Measurements from ENCODE around the gene SLC16A1.

SLC16A1 gene

GRCh38 chr1:112992780-112993179 is 36.8 kb upstream of the SLC16A1 start:
- H3K4me3 ChIP-seq (ENCODE audit: low read depth, low read length), result no peak overlapping the region
- no peak for TF ChIP-seq CTCF (IDR thresholded peaks at IDR 0.05; ENCODE audit: insufficient read depth, low read depth, low read length, missing control alignments)
- DNase-seq (ENCODE audit: low read depth), result no peak

GRCh38 chr1:112991402-112992120 is 35.6 kb upstream of the SLC16A1 start:
- no peak overlapping the region for H3K4me3 ChIP-seq (ENCODE audit: low read depth, low read length)
- TF ChIP-seq CTCF (IDR thresholded peaks at IDR 0.05; ENCODE audit: insufficient read depth, low read depth, low read length, missing control alignments), result no peak
- no peak for DNase-seq (ENCODE audit: low read depth)

GRCh38 chr1:112990271-112990670 is 34.3 kb upstream of the SLC16A1 start:
- H3K4me3 ChIP-seq (ENCODE audit: low read depth, low read length), result no peak overlapping the region
- DNase-seq (ENCODE audit: low read depth), result no peak
- no peak for TF ChIP-seq CTCF (IDR thresholded peaks at IDR 0.05; ENCODE audit: insufficient read depth, low read depth, low read length, missing control alignments)

GRCh38 chr1:112988367-112988766 is 32.4 kb upstream of the SLC16A1 start:
- no peak overlapping the region for H3K4me3 ChIP-seq (ENCODE audit: low read depth, low read length)
- TF ChIP-seq CTCF (IDR thresholded peaks at IDR 0.05; ENCODE audit: insufficient read depth, low read depth, low read length, missing control alignments), result no peak
- no peak for DNase-seq (ENCODE audit: low read depth)

- no peak for DNase-seq (ENCODE audit: low read depth)
- no peak overlapping the region for H3K4me3 ChIP-seq (ENCODE audit: low read depth, low read length)
- TF ChIP-seq CTCF (IDR thresholded peaks at IDR 0.05; ENCODE audit: insufficient read depth, low read depth, low read length, missing control alignments), result no peak
Measured at GRCh38 chr1:112985123-112985522, 29.1 kb upstream of the SLC16A1 start.

- TF ChIP-seq CTCF (IDR thresholded peaks at IDR 0.05; ENCODE audit: insufficient read depth, low read depth, low read length, missing control alignments), result no peak
- DNase-seq (ENCODE audit: low read depth), result no peak
- no peak overlapping the region for H3K4me3 ChIP-seq (ENCODE audit: low read depth, low read length)
Measured at GRCh38 chr1:112983537-112984131, 27.6 kb upstream of the SLC16A1 start.
